IgD-negative memory B cell (primary cell): ENCODE measurements around the gene RBBP4. TPM values are rescaled to one million over a fixed set of nuclear protein-coding genes. Genes with fewer than 3 reads are reported as not detected.

ENCODE experiments used
- H3K27ac Mint-ChIP-seq, 3 donors: one replicate each; pipeline ENCODE4 v1.8.0; 2020 to 2022; ENCODE audit warnings: mild to moderate bottlenecking in 3 of 3, mixed read lengths in 3 of 3, moderate library complexity in 1 of 3
- H3K27me3 Mint-ChIP-seq: one replicate; pipeline ENCODE4 v1.8.0; 2021; ENCODE audit warnings: mixed read lengths
- H3K36me3 Mint-ChIP-seq: one replicate; pipeline ENCODE4 v1.8.0; 2020; ENCODE audit warnings: mild to moderate bottlenecking, mixed read lengths
- H3K4me1 Mint-ChIP-seq, 3 donors: one replicate each; pipeline ENCODE4 v1.8.0; 2020 to 2022; ENCODE audit warnings: mixed read lengths in 3 of 3, mild to moderate bottlenecking in 1 of 3
- H3K4me3 Mint-ChIP-seq, 4 donors: one replicate each; pipeline ENCODE4 v1.8.0; 2020 to 2022; ENCODE audit warnings: mild to moderate bottlenecking in 4 of 4, mixed read lengths in 4 of 4, moderate library complexity in 3 of 4
- H3K9me3 Mint-ChIP-seq, 3 donors: one replicate each; pipeline ENCODE4 v1.8.0; 2020 to 2021; ENCODE audit warnings: mixed read lengths in 3 of 3, mild to moderate bottlenecking in 1 of 3
- polyA plus RNA-seq: library from polyadenylated mRNA; unstranded; fragments of 300-500 nt; fragmentation: Illumina TruSeq; gene quantifications from one replicate; pipeline ENCODE4 v1.2.3, GENCODE V29; 2021

RBBP4 gene
- 227 TPM for polyA plus RNA-seq

DNA sequence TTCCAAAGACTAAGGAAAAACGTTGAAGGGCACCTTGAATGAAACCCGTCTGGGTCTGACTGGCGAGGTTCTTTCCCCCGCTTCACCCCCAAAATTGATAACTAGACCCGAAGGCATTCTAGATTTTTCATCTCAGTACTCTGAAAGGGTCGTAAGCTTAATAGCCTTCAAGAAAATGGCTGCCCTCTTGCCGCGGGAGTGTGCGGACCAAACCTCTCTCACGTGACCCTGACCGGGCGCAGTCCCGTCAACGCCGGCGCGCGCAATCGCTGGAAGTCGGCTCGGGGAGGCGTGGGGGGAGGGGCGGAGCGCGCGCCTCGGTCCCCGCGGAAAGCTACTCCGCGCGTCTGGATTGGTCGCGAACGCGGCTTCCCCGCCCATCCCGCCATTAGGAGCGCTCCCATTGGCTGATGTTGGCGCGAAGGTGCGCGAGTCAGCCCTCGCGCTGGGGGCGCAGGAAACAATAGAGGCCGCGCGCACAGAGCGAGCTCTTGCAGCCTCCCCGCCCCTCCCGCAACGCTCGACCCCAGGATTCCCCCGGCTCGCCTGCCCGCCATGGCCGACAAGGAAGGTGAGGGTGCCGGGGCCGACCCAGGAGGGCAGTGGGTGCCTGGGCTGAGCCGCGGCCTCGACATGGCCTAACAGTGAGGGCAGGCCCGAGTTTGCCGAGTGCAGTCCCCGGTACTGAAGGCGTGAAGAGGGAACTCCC lies at the start of gene RBBP4:
Gene RBBP4 (plus strand): TSS at position 457 of the 709 bp plus-strand sequence. CDS start 99 bp downstream, at position 556.
- H3K36me3 Mint-ChIP-seq = peaks cover 5% of the 10 kb centered on the region
- peak within 1 kb of the TSS; percentile 97 to 100 (median 98) for H3K27ac Mint-ChIP-seq
- no peaks in the 10 kb centered on the region for H3K9me3 Mint-ChIP-seq
- H3K27me3 Mint-ChIP-seq = no peaks in the 10 kb centered on the region
- H3K4me1 Mint-ChIP-seq = peaks cover 24 to 41% (median 27%) of the 10 kb centered on the region in 3 donors
- H3K4me3 Mint-ChIP-seq = peak within 1 kb of the TSS; percentile 91 to 98 (median 96)

DNA sequence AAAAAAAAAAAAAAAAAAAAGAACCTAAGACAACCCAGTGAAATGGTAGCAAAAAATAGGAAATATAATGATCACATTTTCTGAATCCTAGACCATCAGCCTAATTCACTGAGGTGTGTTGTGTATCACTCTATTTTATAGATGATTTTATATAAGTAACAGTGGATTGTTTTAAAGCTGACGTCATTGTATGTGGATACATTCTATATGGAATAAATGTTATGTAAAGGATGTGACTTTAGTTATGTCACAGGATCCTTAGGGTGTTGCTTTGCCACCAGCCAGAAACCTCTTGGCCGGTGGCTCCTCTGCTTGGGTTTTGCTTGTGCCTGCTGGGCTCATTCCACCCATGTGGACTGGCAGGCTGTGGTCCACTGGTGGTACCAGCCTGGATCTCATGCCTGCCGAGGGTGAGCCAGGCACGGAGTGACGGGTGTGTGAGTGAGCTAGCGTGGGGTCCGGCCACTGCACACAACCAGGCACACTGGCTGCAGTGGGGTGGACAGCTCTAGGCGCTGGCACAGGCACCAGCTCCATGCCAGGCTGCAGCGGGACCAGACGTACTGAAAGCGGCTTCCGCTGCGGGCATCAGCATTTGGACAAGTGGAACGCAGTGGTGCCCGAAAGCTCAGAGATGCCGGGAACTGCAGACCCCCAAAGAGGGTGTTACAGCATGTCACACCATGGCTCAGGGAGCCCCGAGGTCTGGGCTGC lies 45.1 kb upstream of the RBBP4 start:
- Mint-ChIP-seq H3K27ac (no peak overlapping the region), H3K9me3 (no peaks in the 10 kb centered on the region), H3K4me3 (no peak overlapping the region), H3K36me3 (no peaks in the 10 kb centered on the region), H3K27me3 (no peaks in the 10 kb centered on the region), H3K4me1 (no peaks in the 10 kb centered on the region)

DNA sequence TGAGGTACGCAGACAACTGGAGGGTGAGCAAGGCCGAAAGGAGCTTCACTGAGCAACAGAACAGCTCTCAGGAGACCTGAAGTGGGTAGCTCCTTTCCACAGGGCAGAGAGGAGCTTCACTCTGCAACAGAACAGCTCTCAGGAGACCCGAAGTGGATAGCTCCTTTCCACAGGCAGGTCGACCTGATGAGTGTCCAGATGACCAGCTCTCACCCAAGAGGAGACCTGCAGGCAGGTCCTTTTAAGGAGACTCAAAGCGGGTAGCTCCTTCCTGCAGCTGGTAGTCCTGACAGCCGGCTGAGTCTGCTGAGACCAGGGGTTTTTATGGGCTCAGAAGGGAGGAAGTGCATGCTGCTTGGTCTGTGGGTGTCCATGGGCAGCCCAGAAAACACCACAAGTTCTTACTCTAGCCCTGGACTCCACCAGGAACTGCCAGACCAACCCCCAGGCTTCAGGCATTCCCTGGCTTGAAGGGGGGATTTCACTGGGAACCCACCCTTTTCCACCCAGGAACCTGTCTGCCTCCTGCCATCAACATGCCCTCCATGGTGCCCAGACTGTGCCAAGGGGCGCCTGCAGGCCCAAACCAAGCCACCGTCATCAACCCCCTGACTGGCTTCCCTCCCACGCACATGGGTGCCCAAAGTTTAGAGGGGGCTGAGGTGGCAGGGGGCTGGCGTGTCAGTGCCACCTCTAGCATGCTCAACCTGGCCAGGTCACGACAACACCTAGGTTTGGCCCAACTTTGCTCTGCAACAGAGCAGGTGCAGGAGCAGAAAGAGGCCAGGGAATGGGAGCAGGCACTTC lies 44.2 kb upstream of the RBBP4 start:
- no peaks in the 10 kb centered on the region for H3K4me1 Mint-ChIP-seq
- no peak overlapping the region for H3K27ac Mint-ChIP-seq
- no peaks in the 10 kb centered on the region for H3K36me3 Mint-ChIP-seq
- no peaks in the 10 kb centered on the region for H3K9me3 Mint-ChIP-seq
- H3K4me3 Mint-ChIP-seq = no peak overlapping the region
- no peaks in the 10 kb centered on the region for H3K27me3 Mint-ChIP-seq

DNA sequence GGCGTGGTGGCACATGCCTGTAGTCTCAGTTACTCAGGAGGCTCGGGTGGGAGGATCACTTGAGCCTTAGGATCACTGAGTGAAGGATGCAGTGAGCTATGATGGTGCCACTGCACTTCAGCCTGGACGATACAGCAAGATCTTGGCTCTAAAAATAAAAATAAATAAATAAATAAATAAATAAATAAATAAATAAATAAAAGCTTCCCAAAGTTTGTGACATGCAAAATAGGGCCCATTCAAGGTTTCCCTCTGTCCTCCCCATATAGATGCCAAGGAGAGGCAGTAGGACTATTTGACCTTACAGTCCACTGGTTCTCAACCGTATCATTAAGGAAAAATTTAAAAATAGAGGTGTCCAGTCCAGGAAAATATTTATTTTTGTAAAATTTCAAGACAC lies 41.8 kb upstream of the RBBP4 start:
- peaks cover 1 to 5% (median 4%) of the 10 kb centered on the region in 3 donors for H3K4me1 Mint-ChIP-seq
- H3K27me3 Mint-ChIP-seq = peaks cover 2% of the 10 kb centered on the region
- no peaks in the 10 kb centered on the region for H3K9me3 Mint-ChIP-seq
- no peaks in the 10 kb centered on the region for H3K36me3 Mint-ChIP-seq
- H3K27ac Mint-ChIP-seq = no peak overlapping the region
- H3K4me3 Mint-ChIP-seq = peak overlapping the region in 1 of 4 donors; percentile 41

DNA sequence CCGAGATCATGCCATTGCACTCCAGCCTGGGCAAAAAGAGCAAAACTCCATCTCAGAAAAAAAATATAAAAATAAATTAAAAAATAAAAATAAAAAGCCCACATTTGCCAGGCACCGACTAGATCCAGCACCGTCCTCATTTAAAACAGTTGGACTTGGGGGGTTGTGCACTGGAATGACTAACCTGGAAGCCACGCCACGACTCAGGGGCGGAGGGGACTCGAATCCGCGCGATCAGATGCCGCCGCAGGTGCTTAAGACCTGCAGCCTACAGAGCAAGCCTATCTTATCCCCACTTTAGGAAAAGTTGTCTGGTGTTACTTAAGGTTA lies 39.2 kb upstream of the RBBP4 start:
- H3K9me3 Mint-ChIP-seq = no peaks in the 10 kb centered on the region
- no peaks in the 10 kb centered on the region for H3K36me3 Mint-ChIP-seq
- H3K27me3 Mint-ChIP-seq = peaks cover 2% of the 10 kb centered on the region
- peak overlapping the region; percentile 58 to 87 (median 71) for H3K4me3 Mint-ChIP-seq
- no peak overlapping the region for H3K27ac Mint-ChIP-seq
- H3K4me1 Mint-ChIP-seq = peaks cover 1 to 5% (median 4%) of the 10 kb centered on the region in 3 donors

DNA sequence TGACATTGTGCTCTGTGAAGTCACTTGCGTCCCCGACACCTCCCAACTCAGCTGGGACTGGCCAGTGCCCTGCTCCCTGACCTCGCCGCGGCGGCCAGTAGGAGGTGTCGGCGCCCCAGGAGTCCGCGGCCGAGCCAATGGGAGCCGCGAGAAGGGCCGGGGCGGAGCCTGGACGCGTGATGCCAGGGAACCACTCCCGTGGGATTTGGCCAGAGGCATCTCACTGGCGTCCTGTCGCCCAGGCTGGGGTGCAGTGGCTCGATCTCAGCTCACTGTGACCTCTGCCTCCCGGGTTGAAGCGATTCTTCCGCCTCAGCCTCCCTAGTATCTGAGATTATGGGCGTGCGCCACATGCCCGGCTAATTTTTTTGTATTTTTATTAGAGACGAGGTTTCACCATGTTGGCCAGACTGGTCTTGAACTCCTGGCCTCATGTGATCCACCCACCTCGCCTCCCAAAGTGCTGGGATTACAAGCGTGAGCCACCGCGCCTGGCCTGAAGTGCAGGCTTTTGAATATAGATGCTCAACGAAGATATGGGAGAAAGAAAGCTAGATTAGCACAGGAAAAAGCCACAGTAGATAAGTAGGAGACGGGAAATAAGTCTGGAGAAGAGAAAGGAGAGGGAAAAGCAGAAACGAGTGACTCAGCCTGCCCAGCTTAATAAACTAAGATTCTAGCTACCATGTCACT lies 38.7 kb upstream of the RBBP4 start:
- Mint-ChIP-seq H3K27ac (peak overlapping the region in 1 of 3 donors; percentile 71), H3K27me3 (peaks cover 2% of the 10 kb centered on the region), H3K4me3 (peak overlapping the region; percentile 58 to 87 (median 71)), H3K9me3 (no peaks in the 10 kb centered on the region), H3K36me3 (no peaks in the 10 kb centered on the region), H3K4me1 (peaks cover 1 to 5% (median 4%) of the 10 kb centered on the region in 3 donors)

DNA sequence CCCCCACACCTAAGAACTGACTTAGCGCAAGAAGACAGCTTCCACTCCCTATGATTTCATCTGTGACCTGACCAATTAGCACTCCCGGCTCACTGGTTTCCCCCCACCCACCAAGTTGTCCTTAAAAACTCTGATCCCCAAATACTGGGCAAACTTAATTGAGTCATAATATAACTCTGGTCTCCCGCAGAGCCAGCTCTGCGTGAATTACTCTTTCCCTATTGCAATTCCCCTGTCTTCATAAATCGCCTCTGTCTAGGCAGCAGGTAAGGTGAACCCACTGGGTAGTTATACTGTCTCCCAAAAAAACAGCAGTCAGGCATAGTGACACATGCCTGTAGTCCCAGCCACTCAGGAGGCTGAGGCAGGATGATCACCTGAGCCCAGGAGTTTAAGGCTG lies 37.5 kb upstream of the RBBP4 start:
- H3K36me3 Mint-ChIP-seq = no peaks in the 10 kb centered on the region
- peaks cover 2% of the 10 kb centered on the region for H3K27me3 Mint-ChIP-seq
- no peak overlapping the region for H3K27ac Mint-ChIP-seq
- H3K9me3 Mint-ChIP-seq = no peaks in the 10 kb centered on the region
- H3K4me3 Mint-ChIP-seq = peak overlapping the region in 1 of 4 donors; percentile 14
- peaks cover 1 to 5% (median 4%) of the 10 kb centered on the region in 3 donors for H3K4me1 Mint-ChIP-seq

DNA sequence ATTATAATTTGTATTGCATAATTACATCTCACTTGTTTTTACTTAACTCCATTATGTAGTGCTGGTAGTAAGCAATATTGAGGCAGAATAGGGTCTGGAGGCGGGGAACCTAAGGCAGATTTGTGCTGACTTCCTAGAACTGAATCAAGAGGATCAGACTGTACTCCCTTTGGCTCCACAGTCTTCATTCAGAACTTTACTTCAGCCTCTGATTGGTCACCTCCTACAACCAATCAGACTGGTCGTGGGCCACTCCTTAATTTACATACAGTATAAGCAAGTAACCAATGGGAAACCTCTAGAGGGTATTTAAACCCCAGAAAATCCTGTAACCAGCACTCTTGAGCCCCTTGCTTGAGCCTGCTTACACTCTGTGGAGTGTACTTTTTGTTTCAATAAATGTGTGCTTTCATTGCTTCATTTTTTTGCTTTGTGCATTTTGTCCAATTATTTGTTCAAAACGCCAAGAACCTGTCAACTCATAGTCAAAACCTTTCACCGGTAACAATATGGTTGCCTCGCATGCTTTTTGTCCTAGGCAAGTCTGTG lies 32.3 kb upstream of the RBBP4 start:
- Mint-ChIP-seq H3K36me3 (peaks cover 6% of the 10 kb centered on the region), H3K27ac (peak overlapping the region in 1 of 3 donors; percentile 23), H3K4me1 (peaks cover 8 to 11% (median 10%) of the 10 kb centered on the region in 3 donors), H3K4me3 (no peak overlapping the region), H3K27me3 (no peaks in the 10 kb centered on the region), H3K9me3 (peaks cover 0 to 2% (median 0%) of the 10 kb centered on the region in 3 donors)

DNA sequence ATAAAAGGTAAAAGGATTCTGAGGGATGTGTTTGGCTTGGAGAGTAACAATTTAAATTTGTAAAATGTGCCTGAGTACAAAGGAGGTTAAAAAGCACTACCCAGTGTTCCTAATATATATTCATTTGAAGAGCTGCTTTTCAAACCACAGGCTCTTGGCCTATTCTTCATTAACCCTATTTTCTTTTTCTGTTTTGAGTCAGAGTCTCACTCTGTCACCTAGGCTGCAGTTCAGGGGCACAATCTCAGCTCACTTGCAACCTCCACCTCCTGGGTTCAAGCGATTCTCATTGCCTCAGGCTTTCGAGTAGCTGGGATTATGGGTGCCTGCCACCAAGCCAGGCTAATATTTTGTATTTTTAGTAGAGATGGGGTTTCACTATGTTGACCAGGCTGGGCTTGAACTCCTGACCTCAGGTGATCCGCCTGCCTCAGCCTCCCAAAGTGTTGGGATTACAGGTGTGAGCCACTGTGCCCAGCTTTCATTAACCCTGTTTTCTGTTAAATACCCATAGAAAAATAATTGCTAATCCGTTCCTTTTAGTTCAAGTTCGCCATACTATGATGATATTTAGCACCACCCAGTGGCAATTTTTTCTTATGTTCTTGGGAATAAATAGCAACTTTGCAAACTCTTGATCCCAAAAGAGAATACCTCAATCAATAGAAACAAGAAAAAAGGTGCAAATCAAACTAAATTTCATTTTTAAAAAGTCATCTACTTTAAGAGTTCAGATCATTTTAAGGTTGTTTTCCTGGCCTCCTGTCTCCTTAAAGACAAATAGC lies 31.1 kb upstream of the RBBP4 start:
- H3K27me3 Mint-ChIP-seq = no peaks in the 10 kb centered on the region
- H3K27ac Mint-ChIP-seq = no peak overlapping the region
- peaks cover 14 to 18% (median 16%) of the 10 kb centered on the region in 3 donors for H3K4me1 Mint-ChIP-seq
- H3K9me3 Mint-ChIP-seq = peaks cover 0 to 2% (median 0%) of the 10 kb centered on the region in 3 donors
- no peak overlapping the region for H3K4me3 Mint-ChIP-seq
- peaks cover 6% of the 10 kb centered on the region for H3K36me3 Mint-ChIP-seq

DNA sequence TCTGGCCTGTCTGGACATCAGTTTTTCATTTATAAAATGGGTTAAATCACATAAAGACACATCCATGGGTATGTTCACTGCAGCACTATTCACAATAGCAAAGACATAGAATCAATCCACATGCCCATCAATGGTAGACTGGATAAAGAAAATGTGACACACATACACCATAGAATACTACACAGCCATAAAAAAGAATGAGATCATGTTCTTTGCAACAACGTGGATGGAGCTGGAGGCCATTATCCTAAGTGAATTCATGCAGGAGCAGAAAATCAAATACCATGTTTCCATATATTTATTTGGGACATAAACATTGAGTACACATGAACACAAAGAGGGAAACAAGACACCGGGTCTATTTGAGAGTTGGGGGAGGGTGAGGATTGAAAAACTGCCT lies 28.8 kb upstream of the RBBP4 start:
- peaks cover 0 to 2% (median 0%) of the 10 kb centered on the region in 3 donors for H3K9me3 Mint-ChIP-seq
- peaks cover 6% of the 10 kb centered on the region for H3K36me3 Mint-ChIP-seq
- no peak overlapping the region for H3K4me3 Mint-ChIP-seq
- H3K27me3 Mint-ChIP-seq = no peaks in the 10 kb centered on the region
- H3K27ac Mint-ChIP-seq = peak overlapping the region in 1 of 3 donors; percentile 35
- H3K4me1 Mint-ChIP-seq = peaks cover 17 to 22% (median 20%) of the 10 kb centered on the region in 3 donors

DNA sequence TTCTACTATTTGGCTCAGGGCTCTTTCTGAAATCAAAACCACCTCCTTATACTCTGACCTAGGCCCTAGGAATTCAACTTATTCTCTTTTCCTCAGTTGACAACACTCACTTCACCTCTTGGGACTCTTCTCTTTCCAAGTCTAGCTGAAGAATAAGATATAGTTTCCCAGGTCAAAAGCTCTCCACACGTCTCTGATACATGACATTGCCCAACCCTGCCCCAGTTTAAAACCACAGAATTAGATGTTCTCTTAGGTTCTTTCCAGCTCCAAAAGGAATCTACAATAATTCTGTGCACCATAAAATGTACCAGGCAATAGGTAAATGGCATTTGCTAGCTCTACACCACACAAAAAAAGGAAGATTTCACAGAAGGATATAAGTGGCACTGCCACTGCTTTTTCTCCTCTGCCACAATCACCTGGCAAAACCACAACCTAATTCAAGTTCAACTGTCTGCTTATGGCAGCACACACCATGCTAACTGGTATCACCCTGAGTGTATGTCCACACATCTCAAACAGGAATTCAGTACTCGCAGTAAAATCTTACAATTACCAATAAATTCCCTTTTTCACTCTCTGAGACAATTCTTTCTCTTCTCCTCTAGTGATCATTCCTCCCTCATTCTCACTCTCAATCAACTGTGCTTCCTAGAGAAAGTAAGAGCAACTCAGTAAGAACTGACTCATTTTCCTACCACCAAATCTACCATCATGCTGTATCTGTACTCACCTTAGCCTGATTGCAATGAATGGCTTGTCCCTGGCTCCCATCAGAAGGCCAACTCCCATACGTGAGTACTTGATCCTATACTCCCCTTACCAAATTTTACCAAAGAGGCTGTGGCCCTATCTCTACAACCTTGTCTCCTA lies 28.0 kb upstream of the RBBP4 start:
- Mint-ChIP-seq H3K27ac (peak overlapping the region in 1 of 3 donors; percentile 83), H3K27me3 (no peaks in the 10 kb centered on the region), H3K4me3 (no peak overlapping the region), H3K9me3 (peaks cover 0 to 2% (median 0%) of the 10 kb centered on the region in 3 donors), H3K4me1 (peaks cover 22 to 28% (median 25%) of the 10 kb centered on the region in 3 donors), H3K36me3 (peaks cover 6% of the 10 kb centered on the region)

DNA sequence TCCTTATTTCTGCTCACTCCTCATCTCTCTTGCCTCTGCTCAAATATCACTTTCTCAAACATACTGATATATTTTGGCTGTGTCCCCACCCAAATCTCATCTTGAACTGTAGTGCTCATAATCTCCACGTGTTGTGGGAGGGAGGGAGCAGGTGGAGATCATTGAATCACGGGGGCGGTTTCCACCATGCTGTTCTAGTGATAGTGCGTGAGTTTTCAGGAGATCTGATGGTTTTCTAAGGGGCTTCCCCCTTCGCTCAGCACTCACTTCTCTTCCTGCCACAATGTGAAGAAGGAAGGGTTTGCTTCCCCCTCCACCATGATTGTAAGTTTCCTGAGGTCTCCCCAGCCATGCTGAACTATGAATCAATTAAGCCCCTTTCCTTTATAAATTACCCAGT lies 27.2 kb upstream of the RBBP4 start:
- no peaks in the 10 kb centered on the region for H3K27me3 Mint-ChIP-seq
- H3K36me3 Mint-ChIP-seq = peaks cover 6% of the 10 kb centered on the region
- peak overlapping the region in 1 of 3 donors; percentile 59 for H3K27ac Mint-ChIP-seq
- H3K4me3 Mint-ChIP-seq = peak overlapping the region in 1 of 4 donors; percentile 34
- H3K4me1 Mint-ChIP-seq = peaks cover 22 to 28% (median 25%) of the 10 kb centered on the region in 3 donors
- peaks cover 0 to 2% (median 0%) of the 10 kb centered on the region in 3 donors for H3K9me3 Mint-ChIP-seq

DNA sequence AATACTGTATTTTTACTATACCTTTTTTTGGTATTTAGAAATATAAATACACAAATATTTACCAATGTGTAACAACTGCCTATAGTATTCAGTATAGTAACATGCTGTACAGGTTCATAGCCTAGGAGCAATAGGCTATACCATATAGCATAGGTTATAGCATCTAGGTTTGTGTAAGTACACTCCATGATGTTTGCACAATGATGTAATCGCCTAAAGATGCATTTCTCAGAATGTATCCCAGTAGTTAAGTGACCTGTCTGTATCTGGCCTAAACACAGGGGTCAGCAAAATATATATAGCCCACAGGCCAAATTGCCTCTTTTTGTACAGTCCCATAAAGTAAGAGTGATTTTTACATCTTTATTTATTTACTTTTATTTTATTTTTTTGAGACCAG lies 24.8 kb upstream of the RBBP4 start:
- peaks cover 22 to 28% (median 25%) of the 10 kb centered on the region in 3 donors for H3K4me1 Mint-ChIP-seq
- peaks cover 0 to 2% (median 0%) of the 10 kb centered on the region in 3 donors for H3K9me3 Mint-ChIP-seq
- no peak overlapping the region for H3K27ac Mint-ChIP-seq
- H3K36me3 Mint-ChIP-seq = peaks cover 3% of the 10 kb centered on the region
- no peak overlapping the region for H3K4me3 Mint-ChIP-seq
- H3K27me3 Mint-ChIP-seq = no peaks in the 10 kb centered on the region
